SIG-M5 treated with dmso at 0.1 percent for 504 hours (cell line): ENCODE measurements around the gene RMND1.
"Not testable (repeated sequence)": the region's sequence is repeated elsewhere in the genome, so short reads cannot be mapped to it uniquely, and the experiment has no call there.

ENCODE experiments used
- DNase-seq: peaks from one replicate; lab custom pipeline; 2025; ENCODE audit not compliant: unreplicated experiment; lab: John Stamatoyannopoulos, UW

RMND1 gene

GRCh38 chr6:151387175-151387970, 64.6 kb downstream of the RMND1 start:
- DNase-seq: no peak

DNA sequence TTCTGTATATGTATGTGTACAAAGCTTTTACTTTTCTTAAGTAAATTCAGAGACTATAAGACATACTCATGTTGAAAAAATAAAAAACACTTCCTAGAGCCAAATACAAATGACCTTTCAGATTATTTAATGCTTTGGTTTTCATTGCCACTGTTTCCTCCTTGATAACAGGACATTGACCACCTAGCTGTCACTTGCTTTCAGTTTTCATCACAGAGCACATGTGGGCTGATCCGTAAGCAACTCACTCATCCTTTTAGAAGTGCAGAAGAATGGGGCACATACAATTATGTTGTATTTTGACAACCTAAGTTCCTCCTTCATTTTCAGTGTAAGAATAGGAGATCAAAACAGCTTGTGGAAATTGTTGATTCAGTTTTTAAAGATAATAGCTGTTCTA, 66.7 kb downstream of the RMND1 start:
- DNase-seq: no peak

DNA sequence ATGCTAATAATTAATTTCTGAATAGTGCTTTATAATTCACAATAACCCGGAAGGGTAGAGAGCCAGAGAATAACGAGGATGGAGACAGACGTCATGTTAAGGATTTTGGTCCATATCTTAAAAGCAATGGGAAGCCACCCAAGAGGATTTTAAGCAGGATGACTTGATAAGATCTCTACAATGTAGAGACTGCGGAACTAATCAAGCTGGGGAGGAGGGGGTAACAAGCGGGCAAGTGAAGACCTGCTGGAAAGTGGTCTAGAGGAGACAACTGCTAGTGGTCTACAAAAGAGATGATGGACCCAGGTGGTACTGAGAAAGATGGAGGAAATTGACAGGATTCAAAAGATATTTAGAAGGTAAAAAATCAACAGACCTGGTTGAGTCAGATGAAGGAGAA, 67.8 kb downstream of the RMND1 start:
- no peak for DNase-seq

DNA sequence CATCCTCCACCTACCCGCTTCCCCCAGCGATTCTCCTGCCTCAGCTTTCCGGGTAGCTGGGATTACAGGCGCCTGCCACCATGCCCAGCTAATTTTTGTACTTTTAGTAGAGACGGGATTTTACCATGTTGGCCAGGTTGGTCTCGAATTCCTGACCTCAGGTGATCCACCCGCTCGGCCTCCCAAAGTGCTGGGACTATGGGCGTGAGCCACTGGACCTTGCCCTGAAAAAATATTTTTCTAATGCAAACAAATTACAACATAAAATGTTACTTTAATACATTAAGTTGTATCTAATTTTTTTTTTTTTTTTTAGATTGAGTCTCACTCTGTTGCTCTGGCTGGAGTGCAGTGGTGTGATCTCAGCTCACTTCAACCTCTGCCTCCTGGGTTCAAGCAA, 69.3 kb downstream of the RMND1 start:
- not testable (repeated sequence) for DNase-seq

GRCh38 chr6:151381722-151382121, 70.2 kb downstream of the RMND1 start:
- no peak for DNase-seq

- no peak for DNase-seq
Observed at GRCh38 chr6:151380848-151381205, 71.1 kb downstream of the RMND1 start.

DNA sequence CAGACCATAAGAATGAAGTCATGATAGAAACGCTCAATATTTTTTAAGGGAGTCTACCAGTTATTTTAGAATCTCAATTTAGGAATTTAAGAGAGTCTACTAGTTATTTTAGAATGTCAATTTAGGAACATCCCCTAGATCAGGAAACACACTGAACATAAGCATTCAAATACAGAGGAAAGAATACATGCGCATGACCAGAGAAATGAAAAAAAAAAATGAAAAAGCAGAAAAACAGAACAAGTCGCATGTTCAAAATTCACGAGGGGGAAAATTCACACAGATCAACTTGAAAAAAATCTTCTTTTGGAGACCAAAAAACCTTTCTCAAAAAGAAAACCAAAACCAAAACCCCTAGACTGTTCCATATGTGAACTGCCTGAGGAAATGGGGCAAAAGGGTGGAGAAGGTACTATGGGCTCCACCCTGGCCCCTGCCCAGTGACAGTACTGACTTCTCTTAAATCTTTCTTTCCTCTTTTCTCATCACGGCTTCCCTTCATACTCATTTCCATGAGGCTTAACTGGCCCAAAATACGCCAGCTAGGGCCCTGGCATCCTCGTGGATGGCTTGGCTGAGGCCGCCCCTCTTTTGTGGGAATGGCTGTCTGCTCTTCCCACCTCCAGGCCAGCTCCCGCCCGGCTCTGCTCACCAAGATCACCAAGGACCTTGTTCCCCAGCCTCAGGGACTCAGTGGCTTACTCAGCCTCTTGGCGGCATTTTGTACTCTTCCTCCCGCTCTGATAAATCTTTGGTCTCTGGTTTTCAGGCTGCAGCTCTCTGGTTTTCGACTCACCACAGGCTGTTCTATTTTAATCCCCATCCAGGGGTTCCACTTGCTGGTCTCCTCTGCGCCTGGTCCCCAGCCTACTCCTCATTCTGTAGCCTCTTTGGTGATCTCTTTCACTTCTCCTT, 71.7 kb downstream of the RMND1 start:
- peak; percentile 28 for DNase-seq

GRCh38 chr6:151377095-151377494, 74.8 kb downstream of the RMND1 start:
- no peak for DNase-seq

- DNase-seq: no peak
Observed at GRCh38 chr6:151376440-151376839, 75.5 kb downstream of the RMND1 start.

GRCh38 chr6:151375833-151376232, 76.1 kb downstream of the RMND1 start:
- DNase-seq: no peak

DNA sequence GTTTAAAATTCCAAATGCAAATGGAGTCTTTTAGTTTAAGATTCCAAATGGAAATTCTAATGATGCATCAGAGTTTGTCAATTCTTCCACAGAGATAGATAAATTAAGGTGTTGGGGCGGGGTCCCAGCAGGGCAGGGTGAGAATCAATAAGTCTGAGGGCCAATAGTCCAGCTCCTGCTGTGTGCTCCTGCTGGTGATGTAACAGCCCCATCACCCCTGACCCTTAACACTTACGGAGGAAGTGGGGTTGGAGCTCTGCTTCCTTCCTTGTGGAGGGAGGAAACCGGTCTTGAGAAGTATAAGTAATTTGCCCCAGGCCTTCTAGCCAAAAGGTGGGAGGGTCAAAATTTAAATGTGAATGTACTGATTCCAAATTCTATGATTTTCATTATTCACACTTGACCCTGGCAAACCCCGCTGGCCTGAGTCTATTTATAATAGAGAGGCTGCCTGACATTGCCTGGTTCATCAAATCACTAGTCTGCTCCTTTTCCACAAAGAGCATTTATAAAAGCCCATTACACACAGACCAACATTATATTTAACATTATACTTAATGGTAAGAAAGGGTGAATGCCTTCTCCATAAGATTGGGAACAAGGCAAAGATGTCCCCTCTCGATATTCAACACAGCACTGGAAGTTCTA, 77.8 kb downstream of the RMND1 start:
- no peak for DNase-seq

DNA sequence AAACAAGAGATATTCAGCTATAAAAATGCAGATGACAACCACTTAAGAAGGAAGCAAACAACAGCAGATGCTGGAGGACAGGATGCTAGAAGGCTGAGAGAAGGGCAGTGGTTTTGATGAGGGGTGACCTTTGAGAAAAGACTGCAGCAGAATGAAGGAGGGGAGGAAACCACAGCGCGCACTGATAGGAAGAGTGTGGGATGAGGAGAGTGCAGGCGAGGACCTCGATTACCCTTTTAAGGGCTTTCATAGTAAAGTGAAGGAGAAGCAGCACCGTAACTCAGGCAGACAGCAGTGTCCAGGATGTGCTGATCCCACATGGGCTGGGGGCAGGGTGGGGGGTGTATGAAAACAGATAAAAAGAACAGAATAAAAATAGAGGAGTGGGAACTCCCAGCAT, 79.8 kb downstream of the RMND1 start:
- DNase-seq: no peak

- DNase-seq: no peak
Observed at GRCh38 chr6:151370509-151371078, 81.3 kb downstream of the RMND1 start.

DNA sequence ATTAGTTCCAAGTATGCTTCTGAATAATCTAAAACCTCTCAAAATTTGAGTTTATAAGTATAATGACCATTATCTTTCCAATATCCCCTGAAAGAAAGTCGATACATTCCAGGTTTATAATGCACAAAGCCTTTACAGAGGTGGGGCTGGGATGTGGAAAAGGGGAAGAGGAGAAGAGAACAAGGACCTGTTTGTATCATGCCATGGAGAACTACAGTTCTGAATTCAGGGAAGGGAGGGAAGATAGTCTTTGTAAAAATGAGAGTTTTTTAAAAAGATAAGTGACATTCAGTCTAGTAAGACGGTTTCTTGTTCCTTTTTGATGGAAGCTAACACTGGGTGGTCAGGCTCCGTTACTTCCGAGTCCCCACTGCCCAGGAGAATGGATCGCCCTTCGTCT, 86.7 kb downstream of the RMND1 start:
- DNase-seq: no peak

DNA sequence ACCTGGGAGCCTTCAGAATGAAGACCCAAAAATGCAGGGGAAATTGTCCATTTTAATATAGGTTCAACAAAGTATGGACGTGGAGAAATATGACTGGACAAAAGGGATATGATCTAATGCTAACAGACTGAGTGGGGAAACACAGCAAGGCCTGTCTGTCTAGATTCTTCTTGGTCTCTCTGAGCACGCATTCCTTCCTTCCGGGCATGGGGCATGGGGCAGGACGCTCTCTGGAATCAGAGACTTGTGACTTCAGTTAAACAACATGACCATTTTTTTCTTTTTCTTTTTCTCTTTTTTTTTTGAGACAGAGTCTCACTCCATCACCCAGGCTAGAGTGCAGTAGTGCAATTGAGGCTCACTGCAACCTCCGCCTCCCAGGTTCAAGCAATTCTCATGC, 92.4 kb downstream of the RMND1 start:
- DNase-seq: no peak

GRCh38 chr6:151358475-151358874, 93.5 kb downstream of the RMND1 start:
- no peak for DNase-seq

DNA sequence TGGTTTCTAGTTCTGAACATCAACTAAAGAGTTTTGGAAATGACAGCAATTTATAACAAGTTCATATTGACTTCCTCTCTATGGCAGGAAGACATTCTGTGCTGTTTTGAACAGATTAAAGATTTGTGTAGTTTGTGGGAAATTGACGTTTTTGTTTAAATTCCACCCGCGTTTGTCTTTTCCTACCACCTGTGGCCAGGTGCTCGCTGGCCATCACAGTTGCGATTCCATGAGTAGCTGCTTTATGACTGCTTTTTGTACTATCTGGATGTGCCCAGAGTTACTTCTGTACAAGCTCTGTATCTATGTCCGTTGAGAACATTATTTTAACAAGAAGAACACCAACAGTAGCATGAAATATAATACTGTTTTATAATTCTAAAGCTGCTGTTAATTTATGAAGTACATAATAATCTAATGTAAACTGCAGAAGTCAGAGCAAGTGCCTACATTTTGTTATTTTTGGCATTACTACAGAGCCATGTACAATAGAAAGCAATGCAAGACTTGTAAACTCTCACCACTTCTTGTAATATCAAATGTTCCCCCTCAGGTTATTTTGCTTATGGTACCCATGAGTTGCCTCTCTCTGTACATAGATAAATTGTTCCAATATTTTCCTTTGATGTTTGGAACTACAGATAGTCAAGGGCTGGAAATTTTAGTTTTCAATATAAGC, 94.0 kb downstream of the RMND1 start:
- no peak for DNase-seq

GRCh38 chr6:151356983-151357382, 94.9 kb downstream of the RMND1 start:
- not testable (repeated sequence) for DNase-seq
